Measurements from ENCODE around the gene ARSI. TPM values are rescaled to one million over a fixed set of nuclear protein-coding genes. Genes with fewer than 3 reads are reported as not detected.

The ARSI gene
- total RNA-seq, result 4.8 TPM

GRCh38 chr5:150302301-150303069 lies at the start of gene ARSI:
Gene ARSI (minus strand): TSS chr5:150302905. CDS start chr5:150302373, 532 bp downstream.
- H3K9me3 ChIP-seq (ENCODE audit: low read depth, low read length), result no peaks in the 10 kb centered on the region
- H3K4me3 ChIP-seq (ENCODE audit: low read length), result no peak within 1 kb of the TSS
- peaks cover 41% of the 10 kb centered on the region for H3K27me3 ChIP-seq (ENCODE audit: insufficient read depth, low read length)
- H3K4me1 ChIP-seq (ENCODE audit: insufficient read depth, low read length), result no peaks in the 10 kb centered on the region

- Histone ChIP-seq H3K4me1 (ENCODE audit: insufficient read depth, low read length) (peaks cover 22% of the 10 kb centered on the region), H3K4me3 (ENCODE audit: low read length) (no peak overlapping the region), H3K9me3 (ENCODE audit: low read depth, low read length) (no peaks in the 10 kb centered on the region), H3K27me3 (ENCODE audit: insufficient read depth, low read length) (no peaks in the 10 kb centered on the region)
Measured at GRCh38 chr5:150350524-150351344, 48.0 kb upstream of the ARSI start.

GRCh38 chr5:150349681-150350275 lies 47.1 kb upstream of the ARSI start:
- no peaks in the 10 kb centered on the region for H3K9me3 ChIP-seq (ENCODE audit: low read depth, low read length)
- H3K4me1 ChIP-seq (ENCODE audit: insufficient read depth, low read length), result peaks cover 22% of the 10 kb centered on the region
- H3K27me3 ChIP-seq (ENCODE audit: insufficient read depth, low read length), result no peaks in the 10 kb centered on the region
- no peak overlapping the region for H3K4me3 ChIP-seq (ENCODE audit: low read length)

- H3K4me1 ChIP-seq (ENCODE audit: insufficient read depth, low read length), result peaks cover 17% of the 10 kb centered on the region
- H3K27me3 ChIP-seq (ENCODE audit: insufficient read depth, low read length), result no peaks in the 10 kb centered on the region
- no peak overlapping the region for H3K4me3 ChIP-seq (ENCODE audit: low read length)
- no peaks in the 10 kb centered on the region for H3K9me3 ChIP-seq (ENCODE audit: low read depth, low read length)
Measured at GRCh38 chr5:150347451-150347850, 44.7 kb upstream of the ARSI start.

- Histone ChIP-seq H3K9me3 (ENCODE audit: low read depth, low read length) (no peaks in the 10 kb centered on the region), H3K27me3 (ENCODE audit: insufficient read depth, low read length) (no peaks in the 10 kb centered on the region), H3K4me1 (ENCODE audit: insufficient read depth, low read length) (peaks cover 12% of the 10 kb centered on the region), H3K4me3 (ENCODE audit: low read length) (no peak overlapping the region)
Measured at GRCh38 chr5:150347003-150347402, 44.3 kb upstream of the ARSI start.

GRCh38 chr5:150346592-150346991 lies 43.9 kb upstream of the ARSI start:
- Histone ChIP-seq H3K9me3 (ENCODE audit: low read depth, low read length) (no peaks in the 10 kb centered on the region), H3K4me1 (ENCODE audit: insufficient read depth, low read length) (peaks cover 10% of the 10 kb centered on the region), H3K27me3 (ENCODE audit: insufficient read depth, low read length) (no peaks in the 10 kb centered on the region), H3K4me3 (ENCODE audit: low read length) (no peak overlapping the region)

GRCh38 chr5:150345716-150346115 lies 43.0 kb upstream of the ARSI start:
- H3K4me1 ChIP-seq (ENCODE audit: insufficient read depth, low read length), result peaks cover 3% of the 10 kb centered on the region
- no peak overlapping the region for H3K4me3 ChIP-seq (ENCODE audit: low read length)
- no peaks in the 10 kb centered on the region for H3K9me3 ChIP-seq (ENCODE audit: low read depth, low read length)
- no peaks in the 10 kb centered on the region for H3K27me3 ChIP-seq (ENCODE audit: insufficient read depth, low read length)

- no peaks in the 10 kb centered on the region for H3K27me3 ChIP-seq (ENCODE audit: insufficient read depth, low read length)
- no peaks in the 10 kb centered on the region for H3K4me1 ChIP-seq (ENCODE audit: insufficient read depth, low read length)
- H3K9me3 ChIP-seq (ENCODE audit: low read depth, low read length), result no peaks in the 10 kb centered on the region
- no peak overlapping the region for H3K4me3 ChIP-seq (ENCODE audit: low read length)
Measured at GRCh38 chr5:150343994-150344631, 41.4 kb upstream of the ARSI start.

- Histone ChIP-seq H3K27me3 (ENCODE audit: insufficient read depth, low read length) (no peaks in the 10 kb centered on the region), H3K4me1 (ENCODE audit: insufficient read depth, low read length) (no peaks in the 10 kb centered on the region), H3K4me3 (ENCODE audit: low read length) (no peak overlapping the region), H3K9me3 (ENCODE audit: low read depth, low read length) (no peaks in the 10 kb centered on the region)
Measured at GRCh38 chr5:150342583-150342982, 39.9 kb upstream of the ARSI start.

GRCh38 chr5:150341989-150342388 lies 39.3 kb upstream of the ARSI start:
- Histone ChIP-seq H3K9me3 (ENCODE audit: low read depth, low read length) (no peaks in the 10 kb centered on the region), H3K27me3 (ENCODE audit: insufficient read depth, low read length) (no peaks in the 10 kb centered on the region), H3K4me3 (ENCODE audit: low read length) (no peak overlapping the region), H3K4me1 (ENCODE audit: insufficient read depth, low read length) (no peaks in the 10 kb centered on the region)

GRCh38 chr5:150341331-150341730 lies 38.6 kb upstream of the ARSI start:
- no peaks in the 10 kb centered on the region for H3K4me1 ChIP-seq (ENCODE audit: insufficient read depth, low read length)
- no peak overlapping the region for H3K4me3 ChIP-seq (ENCODE audit: low read length)

GRCh38 chr5:150340614-150341255 lies 38.0 kb upstream of the ARSI start:
- Histone ChIP-seq H3K4me3 (ENCODE audit: low read length) (no peak overlapping the region), H3K9me3 (ENCODE audit: low read depth, low read length) (no peaks in the 10 kb centered on the region), H3K27me3 (ENCODE audit: insufficient read depth, low read length) (no peaks in the 10 kb centered on the region), H3K4me1 (ENCODE audit: insufficient read depth, low read length) (no peaks in the 10 kb centered on the region)

More at GRCh38 chr5:150341331-150341730, 38.6 kb upstream of the ARSI start:
- Histone ChIP-seq H3K27me3 (ENCODE audit: insufficient read depth, low read length) (no peaks in the 10 kb centered on the region), H3K9me3 (ENCODE audit: low read depth, low read length) (no peaks in the 10 kb centered on the region)

GRCh38 chr5:150339841-150340240 lies 37.1 kb upstream of the ARSI start:
- Histone ChIP-seq H3K4me3 (ENCODE audit: low read length) (no peak overlapping the region), H3K27me3 (ENCODE audit: insufficient read depth, low read length) (no peaks in the 10 kb centered on the region), H3K4me1 (ENCODE audit: insufficient read depth, low read length) (no peaks in the 10 kb centered on the region), H3K9me3 (ENCODE audit: low read depth, low read length) (no peaks in the 10 kb centered on the region)

GRCh38 chr5:150339165-150339564 lies 36.5 kb upstream of the ARSI start:
- Histone ChIP-seq H3K27me3 (ENCODE audit: insufficient read depth, low read length) (no peaks in the 10 kb centered on the region), H3K4me3 (ENCODE audit: low read length) (no peak overlapping the region), H3K4me1 (ENCODE audit: insufficient read depth, low read length) (no peaks in the 10 kb centered on the region), H3K9me3 (ENCODE audit: low read depth, low read length) (no peaks in the 10 kb centered on the region)
